Epidermal melanocyte (primary cell): ENCODE results near the gene POPDC2.
"Not testable (repeated sequence)": the region's sequence is repeated elsewhere in the genome, so short reads cannot be mapped to it uniquely, and the experiment has no call there.

Source experiments
- DNase-seq: peaks from one replicate; pipeline ENCODE4 v3.0.0; 2011; ENCODE audit warnings: low spot score; ENCODE audit not compliant: insufficient read length

POPDC2 gene, protein sequence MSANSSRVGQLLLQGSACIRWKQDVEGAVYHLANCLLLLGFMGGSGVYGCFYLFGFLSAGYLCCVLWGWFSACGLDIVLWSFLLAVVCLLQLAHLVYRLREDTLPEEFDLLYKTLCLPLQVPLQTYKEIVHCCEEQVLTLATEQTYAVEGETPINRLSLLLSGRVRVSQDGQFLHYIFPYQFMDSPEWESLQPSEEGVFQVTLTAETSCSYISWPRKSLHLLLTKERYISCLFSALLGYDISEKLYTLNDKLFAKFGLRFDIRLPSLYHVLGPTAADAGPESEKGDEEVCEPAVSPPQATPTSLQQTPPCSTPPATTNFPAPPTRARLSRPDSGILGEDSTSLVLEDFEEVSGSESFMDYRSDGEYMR

DNA sequence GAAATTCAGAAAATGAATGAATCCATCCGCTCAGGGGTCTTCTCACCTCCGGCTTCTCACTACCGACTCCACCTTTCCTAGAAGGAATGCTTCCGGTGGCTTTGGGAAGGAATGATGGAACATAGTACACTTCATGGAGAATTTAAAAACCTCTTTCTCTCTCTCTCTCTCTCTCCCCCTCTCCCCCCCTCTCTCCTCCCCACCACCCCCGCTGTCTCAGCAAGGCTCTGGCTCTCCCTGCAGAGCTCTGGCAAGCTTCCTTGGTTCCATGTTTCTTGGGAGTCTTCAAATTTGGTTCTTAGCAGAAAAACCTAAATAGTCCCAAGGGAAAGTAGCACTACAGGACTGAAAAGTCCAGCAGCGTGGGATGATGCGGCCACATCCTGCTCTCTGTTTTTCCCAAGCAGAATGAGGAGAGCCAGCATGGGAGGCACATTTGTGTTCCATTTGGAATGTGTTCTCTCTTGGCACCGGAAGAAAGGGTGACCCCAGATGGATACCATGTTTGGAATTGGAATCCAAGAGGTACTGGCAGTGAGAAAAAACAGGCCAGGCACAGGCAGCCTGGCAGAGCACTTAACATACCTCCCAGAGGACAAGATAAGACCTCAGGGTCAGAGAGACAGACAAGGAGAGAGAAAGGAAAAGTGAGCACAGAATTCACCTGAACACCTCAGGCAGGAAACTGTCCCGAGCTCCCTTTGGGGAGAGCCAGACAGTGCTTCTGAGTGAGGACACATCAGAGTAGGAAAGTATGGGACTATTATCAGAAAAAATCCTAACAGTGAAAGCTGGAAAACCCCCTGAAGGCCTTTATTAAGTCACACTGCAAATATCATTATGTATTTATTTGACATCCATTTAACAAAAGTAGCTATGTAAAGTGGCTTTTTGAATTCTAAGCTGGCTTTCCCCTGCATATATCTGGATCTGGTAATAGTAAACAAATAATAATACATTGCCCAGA, at the start of gene POPDC2:
Gene POPDC2, minus strand, starts transcription at position 116 of the 967 bp plus-strand sequence. CDS start 166 bp downstream, outside the sequence.
- no peak for DNase-seq

DNA sequence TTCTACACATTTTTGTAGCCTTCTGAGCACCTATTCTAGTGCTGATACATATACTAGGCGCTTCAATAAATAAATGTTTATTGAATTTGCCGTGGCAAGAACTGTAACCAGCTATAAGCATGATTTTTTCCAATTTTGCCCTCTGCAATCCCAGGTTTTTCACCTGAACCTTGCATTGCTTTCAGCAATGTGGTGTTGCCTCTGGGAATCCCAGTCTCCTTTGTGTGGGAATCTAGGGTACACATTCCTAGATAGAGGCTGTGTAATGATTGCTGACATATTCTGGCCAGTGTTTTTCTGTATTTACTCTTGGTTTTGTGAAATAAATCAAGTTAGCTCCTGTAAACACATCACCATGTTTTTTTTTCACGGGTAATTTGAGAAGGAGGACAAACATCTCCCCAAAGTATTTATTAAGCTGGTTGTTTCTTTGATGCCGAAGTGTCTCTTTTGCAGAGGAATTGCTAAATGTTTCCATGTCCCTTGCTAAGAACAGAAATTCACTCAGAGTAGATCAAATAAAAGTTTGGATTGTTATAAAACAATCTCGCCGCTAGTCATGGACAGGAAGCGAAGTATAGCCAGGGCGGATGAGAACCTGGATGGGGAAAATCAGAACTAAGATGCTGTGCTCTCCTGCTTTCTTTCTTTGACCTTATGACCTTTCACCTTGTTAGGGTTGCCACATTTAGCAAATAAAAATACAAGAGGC, 43.6 kb upstream of the POPDC2 start:
- DNase-seq = no peak

DNA sequence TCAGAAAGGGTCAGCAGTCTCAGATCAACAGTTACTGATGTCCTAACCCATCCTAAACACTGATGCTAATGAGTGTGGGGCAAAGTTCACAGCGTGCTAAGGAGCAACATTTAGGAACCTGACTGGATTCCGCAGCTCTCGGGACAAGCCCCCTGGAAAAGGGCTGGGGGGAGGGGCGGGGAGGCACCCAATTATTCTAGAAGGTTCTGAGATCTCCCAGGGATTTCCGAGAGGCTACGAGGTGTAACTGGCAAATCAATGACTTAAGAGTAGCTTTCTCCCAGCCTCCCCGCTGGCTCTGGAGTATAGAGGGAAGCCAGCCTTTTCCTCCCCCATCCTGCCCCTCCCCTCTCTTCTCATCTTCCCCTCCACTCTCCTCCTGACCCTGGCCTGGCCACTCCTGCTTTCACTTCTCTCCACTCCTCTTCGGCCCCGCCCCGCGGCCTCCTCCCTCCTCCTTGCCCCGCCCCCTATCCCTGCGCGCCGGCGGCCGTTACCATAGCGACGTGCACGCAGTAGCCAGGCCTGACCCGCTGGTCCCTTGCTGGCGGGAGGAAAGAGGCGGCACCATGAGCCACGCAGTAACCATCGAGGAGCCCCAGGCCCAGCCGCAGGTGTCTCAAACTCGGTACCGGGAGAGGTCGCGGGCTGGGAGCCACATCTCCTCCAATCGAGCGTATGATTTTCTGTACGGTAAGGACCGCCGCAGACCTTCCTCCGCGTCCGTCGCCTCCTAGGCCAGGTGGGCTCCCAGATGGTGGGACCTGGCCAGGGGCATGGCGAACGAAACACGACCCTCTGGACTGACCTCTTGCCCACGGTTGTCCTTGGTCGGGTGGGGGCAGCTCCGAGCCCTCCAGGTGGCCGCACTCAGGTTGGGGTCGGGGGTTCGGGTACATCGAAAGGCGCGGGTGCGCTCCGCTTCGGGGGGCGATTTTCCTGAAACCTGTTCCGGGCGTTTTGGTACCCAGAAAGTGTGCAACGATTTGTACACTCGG, 42.4 kb upstream of the POPDC2 start, which contains the start of gene CFAP91:
Gene CFAP91, plus strand, starts transcription at position 493 of the 998 bp plus-strand sequence. Its CDS starts 77 bp downstream, at position 570.
- peak; percentile 76 for DNase-seq

DNA sequence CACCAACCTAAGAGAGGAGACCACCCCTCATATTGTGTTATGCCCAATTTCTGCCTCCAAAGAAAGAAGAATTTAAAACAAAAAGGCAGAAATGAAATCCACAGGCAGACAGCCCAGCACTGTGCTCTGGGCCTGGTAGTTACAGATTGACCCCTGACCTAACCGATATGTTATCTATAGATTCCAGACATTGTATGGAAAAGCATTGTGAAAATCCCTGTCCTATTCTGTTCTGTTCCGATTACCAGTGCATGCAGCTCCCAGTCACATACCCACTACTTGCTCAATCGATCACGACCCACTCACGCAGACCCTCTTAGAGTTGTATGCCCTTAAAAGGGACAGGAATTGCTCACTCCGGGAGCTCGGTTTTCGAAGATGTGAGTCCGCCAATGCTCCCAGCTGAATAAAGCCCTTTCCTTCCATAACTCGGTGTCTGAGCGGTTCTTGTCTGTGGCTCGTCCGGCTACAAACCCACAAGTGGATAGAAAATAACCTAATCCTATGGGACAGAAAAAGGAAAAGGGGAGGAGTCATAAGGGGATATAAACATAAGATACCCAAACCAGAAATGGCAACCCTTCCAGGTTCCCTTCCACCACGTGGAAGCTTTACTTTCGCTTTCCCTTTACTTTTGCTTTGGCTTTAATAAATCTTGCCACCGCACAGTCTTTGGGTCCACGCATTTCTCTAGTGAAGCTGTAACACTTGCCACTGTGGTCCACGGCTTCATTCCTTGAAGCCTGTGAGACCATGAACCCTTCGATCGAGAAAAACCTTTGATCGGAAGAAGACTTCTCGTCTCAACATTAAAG, 40.7 kb upstream of the POPDC2 start:
- no peak for DNase-seq

DNA sequence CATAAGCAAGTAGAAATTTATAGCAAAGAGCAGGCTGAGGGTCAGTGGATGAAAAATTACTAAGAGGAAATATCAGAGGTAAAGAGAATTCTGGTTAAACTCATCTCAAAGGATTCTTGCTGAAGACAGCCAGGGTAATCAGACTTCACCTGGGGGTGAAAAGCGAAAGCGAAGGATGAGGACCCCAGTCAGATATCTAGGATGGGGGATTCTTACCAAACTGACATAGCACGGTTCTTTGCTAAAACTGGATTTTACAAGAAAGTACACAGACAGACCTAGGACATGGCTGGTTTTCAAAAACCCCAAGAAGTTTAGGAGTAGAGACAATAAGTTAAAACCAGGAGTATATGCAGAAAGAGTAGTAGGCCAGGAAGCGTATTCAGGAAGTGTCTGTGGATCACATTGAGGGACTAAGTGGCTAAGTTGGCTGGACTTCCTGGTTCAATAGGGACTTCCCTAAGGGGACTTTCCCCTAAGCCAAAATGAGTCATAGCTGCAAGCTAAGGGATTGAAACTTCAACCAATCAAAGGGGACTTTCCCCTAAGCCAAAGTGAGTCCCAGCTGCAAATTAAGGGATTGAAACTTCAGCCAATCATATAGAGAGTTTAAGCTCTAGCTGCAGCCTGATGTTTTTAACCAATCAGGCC, 40.0 kb upstream of the POPDC2 start:
- DNase-seq = no peak

DNA sequence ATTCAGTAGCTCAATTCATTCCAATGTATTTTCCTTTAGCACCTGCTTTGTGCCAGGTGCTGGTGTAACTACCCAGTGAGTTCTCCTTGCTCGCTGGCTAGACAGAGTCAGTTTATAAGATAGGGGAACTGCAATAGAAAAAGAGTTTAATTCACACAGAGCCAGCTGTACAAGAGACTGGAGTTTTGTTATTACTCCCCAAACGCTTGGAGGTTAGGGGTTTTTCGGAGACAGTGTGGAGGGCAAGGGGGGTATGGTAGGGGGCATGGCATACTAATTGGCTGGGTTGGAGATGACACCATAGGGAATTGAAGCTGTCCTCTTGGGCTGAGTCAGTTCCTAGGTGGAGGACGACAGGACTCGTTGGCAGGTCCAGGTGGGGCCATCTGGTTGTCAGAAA, 37.0 kb upstream of the POPDC2 start:
- no peak for DNase-seq

DNA sequence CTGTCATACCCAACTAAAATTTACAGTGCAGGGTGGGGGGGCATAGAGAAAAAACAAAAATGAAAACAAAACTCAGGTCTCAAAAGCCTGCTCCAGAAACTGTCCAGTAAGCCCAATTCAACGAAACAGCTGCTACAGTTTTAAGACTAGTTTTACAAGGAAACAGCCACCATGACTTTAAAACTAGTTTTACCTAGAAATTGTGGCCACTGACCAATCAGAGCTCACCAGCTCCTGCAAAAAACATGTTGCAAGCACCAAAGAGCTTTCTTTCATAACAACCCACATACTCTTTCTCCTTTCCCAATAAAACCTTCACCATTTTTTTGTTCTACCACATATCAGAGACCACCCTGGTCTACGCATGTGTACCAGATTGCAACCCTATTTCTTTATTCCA, 35.1 kb upstream of the POPDC2 start:
- no peak for DNase-seq

DNA sequence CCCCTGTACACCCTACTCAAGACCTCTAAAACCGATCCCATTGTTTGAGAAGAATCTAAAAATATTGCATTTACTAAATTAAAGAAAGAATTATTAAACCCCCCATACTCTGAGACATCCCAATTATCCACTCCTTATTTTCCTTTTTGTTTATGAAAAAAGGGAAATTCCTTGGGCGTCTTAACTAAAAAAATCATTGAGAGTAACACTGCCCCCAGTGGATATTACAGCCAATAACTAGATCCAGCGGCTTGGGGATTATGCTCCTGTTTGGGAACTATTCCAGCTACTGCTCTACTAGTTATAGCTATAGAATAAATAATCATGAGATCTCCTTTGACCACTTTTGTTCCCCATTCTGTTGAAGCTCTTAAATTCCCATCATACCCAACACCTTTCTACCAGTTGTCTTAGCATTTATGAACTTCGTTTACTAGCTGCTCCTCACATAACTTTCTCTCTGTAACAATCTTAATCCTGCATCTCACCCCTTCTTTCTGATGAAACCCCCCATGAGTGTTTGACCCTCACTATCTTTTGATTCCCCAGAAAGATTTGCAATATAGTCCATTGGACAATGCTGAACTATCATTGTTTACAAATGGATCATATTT, 29.8 kb upstream of the POPDC2 start:
- DNase-seq = no peak

DNA sequence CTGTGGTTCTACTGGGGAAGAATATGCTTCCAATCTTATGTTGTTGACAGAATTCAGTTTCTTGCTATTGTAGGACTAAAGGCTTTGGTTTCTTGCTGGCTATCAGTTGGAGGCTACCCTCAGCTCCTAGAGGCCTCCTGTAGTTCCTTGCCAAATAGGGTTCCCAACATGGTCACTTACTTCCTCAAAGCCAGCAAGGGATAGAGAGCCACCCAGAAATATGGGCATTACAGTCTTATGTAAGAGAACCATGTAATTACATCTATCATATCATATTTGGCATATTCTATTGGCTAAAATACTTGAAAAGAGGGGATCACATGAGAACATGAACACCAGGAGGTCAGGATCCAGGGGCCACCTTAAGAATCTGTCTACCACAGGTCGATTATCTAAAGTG, 23.0 kb upstream of the POPDC2 start:
- DNase-seq = no peak

DNA sequence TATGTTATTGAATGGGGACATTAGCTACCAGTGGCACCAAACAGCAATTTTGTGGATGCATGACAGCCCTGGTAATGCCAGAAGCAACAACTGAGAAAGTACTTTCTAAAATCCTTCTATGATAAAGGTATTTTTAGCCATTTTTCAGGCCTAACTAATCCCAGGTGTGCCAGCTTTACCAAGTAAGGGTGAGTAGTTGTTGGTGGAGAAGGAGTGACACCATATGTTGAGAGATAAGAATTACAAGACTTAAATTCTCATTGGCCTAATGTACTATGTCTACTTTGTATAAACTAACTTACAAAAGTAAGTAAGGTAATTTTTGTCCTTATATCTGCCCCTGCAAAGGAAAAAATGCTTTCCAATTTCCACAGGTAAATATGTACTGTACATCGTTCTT, 20.9 kb upstream of the POPDC2 start:
- no peak for DNase-seq

DNA sequence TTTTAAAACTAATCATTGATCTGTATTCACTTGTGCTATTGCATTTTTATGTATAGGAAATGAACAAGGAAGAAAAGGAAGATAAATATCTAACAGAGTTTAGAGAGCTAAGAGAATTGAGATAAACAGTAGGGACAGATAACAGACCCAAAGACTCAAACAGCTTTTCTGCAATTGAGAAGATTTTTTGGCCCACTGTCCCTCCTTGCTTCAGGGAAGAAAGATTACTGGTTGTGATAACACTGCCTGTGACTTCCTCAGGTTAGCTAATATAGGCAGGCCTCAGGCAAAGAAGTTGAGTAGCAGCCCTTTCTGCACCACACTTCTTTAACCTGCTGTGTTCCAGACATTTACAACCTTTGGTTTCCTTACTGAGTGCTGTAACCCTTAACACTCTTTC, 19.5 kb upstream of the POPDC2 start:
- no peak for DNase-seq

DNA sequence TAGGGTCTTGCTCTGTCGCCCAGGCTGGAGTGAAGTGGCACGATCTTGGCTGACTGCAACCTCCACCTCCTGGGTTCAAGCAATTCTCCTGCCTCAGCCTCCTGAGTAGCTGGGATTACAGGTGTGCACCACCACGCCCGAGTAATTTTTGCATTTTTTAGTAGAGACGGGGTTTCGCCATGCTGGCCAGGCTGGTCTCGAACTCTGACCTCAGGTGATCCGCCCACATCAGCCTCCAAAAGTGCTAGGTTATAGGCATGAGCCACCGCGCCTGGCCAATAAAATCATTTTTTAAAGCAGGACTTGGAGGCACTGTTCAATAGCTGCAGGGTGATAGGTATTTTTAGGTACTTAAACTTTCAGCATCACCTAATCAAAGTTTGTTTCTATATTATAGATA, 17.8 kb upstream of the POPDC2 start:
- not testable (repeated sequence) for DNase-seq

DNA sequence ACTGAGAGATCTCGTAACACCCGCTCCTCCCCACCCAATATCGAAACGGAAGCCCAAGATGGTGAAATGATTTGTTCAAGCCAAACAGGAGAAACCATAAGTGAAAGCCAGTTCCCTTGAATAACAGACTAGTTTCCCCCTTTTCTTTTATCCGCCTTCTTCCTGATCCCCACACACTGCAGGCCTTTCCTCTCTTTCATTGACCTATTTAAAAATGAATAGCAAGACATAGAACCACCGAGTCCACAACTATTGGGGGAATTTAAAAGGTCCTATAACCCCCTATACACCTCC, 17.2 kb upstream of the POPDC2 start:
- no peak for DNase-seq

DNA sequence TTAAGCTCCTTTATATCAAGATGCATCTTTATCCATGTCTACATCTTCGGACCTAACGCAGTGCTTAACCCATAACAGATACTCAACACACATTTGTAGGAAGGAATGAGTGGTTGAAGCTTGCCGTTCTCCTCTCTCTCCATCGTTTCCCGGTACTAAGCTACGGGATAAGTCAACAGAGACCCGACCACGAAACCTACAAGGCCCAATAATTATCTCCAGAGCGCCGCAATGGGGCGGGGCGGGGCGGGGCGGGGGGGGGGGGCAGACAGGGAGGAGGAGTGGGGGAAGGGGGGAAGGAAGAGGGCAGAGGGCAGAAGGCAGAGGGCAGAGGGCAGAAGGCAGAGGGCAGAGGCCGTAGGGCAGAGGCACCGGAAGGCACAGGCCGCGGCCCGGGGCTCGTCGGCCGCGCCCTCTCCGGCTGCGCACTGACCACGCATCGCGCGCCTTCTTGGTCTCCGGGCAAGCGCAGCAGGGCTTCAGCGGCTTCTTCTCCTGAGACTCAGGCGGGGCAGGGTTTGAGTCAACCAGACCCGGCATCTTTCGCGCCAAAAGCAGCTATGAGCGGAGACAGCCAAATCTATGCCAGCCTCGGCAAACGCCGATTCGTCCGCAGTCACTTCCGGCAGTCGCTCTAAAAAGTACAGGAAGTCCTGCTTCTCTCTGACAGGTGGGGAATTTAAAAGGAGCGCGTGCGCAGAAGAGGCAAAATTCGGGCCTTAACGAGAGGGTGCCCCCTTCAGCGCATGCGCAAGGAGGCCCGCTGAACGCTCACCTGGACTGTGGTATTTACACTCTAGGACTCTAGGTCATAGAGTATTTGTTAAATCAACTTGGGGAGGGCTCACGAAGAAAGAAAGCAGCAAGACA, 16.6 kb upstream of the POPDC2 start, which contains the start of gene COX17:
Gene COX17, minus strand, starts transcription at position 636 of the 870 bp plus-strand sequence. Its CDS starts 96 bp downstream, at position 540.
- DNase-seq = peak; percentile 91

DNA sequence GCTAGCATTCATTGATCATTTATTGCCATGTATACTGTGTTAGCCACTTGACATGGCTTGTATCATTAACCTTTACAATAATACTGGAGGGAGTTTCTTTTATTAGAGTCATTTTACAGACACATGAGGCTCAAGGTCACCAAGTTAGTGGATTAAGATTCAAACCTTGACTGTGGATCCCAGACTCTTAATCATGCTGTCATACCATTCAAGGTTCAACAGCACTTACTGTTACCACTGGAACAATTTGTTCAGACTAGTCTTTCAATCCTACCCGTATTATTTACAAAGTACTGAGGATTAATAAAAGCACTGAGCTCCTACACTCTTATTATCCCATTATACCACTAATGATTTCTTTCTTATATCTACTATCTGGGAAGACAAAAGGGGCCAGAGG, 15.6 kb upstream of the POPDC2 start:
- no peak for DNase-seq

DNA sequence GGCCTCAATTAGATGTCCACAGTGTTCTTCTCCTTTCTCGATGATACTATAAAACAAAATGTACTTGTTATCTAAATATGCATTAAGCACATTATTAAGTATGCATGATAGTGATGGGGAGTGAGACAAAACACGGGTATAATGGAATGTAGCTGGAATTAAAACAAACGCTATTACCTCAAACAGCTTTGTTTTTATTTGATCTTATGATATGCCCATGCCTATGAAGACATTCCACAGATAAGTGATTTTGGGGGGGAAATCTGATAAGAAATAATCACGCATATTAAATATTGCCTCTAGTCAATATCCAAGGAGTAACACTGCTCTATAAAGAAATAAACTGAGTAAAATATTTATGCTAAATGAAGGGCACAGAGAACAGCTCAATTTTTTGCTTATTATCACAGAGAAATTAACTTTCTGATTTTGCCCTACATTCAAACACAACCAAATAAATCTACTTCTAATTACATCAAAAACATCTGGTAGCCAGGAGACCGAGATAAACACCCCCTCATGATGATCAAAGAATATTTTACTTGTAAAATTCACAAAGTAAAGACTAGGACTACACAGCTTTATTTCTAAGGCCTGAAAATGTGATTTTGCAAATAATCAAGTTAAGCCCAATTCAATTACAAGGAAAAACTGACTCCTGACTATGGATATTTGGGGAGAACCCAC, 14.9 kb upstream of the POPDC2 start:
- DNase-seq = no peak

DNA sequence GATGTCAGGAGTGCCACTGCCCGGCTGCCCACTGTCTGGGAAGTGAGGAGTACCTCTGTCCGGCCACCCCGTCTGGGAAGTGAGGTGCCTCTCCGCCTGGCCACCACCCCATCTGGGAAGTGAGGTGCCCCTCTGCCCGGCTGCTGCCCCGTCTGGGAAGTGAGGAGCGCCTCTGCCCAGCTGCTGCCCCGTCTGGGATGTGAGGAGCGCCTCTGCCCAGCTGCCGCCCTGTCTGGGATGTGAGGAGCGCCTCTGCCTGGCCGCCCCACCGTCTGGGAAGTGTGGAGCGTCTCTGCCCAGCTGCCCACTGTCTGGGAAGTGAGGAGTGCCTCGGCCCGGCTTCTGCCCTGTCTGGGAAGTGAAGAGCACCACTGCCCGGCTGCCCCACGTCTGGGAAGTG, 13.5 kb upstream of the POPDC2 start:
- no peak for DNase-seq
